ENCODE data around the gene KRT81. TPM values are rescaled to one million over a fixed set of nuclear protein-coding genes. Genes with fewer than 3 reads are reported as not detected.
"Not testable (repeated sequence)": the region's sequence is repeated elsewhere in the genome, so short reads cannot be mapped to it uniquely, and the experiment has no call there.

Gene KRT81
- total RNA-seq, 1 donor from 2014 or later, result not detected

DNA sequence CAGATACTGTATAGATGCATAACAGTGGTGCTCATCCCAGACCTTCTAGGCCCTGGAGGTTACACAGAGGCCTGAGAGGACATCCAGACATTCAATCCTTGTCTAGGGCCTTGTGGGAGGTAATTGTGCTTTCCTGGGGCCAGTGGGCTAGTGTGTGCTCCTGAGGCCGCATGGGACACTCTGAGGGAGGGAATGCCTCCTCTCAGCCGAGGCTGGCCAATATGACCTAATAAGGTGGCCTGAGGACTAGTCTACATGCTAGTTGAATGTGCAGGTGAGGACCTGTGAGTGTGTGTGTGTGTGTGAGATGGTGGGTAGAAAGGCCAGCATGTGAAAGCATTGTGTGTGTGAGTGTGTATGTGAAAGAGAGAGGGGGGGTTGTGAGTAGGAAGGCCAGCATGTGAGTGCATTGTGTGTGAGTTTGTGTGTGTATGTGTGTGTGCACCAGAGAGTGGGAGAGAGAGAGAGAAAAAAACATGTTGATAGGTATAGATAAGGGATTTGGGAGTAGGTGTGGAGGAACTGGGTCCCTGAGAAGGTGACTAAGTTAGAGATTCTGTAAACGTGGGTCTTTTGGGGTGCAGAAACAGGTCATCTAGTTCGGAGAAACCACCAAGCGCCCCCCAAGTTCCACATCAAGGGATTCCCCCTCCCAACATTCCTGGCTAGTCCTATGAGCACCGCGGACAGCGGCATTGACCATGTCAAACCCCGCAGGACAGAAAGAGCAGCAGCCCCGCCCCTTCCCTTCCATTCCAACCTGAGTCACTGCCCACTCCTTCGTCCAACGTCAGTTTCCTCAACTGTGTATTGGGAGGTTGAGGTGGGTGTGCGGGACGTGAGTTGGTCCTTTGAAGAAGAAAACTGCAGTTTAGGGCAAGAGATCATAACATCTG, 9.7 kb upstream of the KRT81 start:
- Mint-ChIP-seq H3K4me3 (no peak overlapping the region), H3K27me3 (ENCODE audit: insufficient read depth) (peaks cover 36% of the 10 kb centered on the region), H3K4me1 (ENCODE audit: low read depth) (peaks cover 12% of the 10 kb centered on the region), H3K27ac (no peak overlapping the region), H3K36me3 (ENCODE audit: low read depth) (peaks cover 2% of the 10 kb centered on the region), H3K9me3 (no peaks in the 10 kb centered on the region)
- intact Hi-C loops (cut with micrococcal nuclease), result no loop called here
- DNase-seq (ENCODE audit: low spot score), result no peak

DNA sequence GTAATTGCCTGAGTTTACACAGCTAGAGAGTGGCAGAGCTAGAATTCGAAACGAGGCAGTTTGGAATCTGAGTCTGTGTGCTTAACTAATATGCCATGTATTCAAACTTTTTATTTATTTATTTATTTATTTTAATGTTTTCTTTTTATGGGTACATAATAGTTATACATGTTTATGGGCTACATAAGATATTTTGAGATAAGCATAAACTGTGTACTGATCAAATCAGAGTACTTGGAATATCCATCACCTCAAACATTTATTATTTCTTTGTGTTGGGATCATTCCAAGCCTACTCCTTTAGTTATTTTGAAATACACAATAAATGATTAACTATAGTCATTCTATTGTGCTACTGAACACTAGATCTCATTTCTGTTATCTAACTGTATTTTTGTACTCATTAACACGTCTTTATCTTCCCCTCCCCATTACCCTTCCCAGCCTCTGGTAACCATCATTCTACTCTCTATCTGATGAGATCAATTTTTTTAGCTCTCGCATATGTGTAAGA, 7.4 kb upstream of the KRT81 start:
- DNase-seq (ENCODE audit: low spot score), result no peak
- Mint-ChIP-seq H3K27me3 (ENCODE audit: insufficient read depth) (peaks cover 33% of the 10 kb centered on the region), H3K4me1 (ENCODE audit: low read depth) (no peaks in the 10 kb centered on the region), H3K27ac (no peak overlapping the region), H3K4me3 (no peak overlapping the region), H3K9me3 (no peaks in the 10 kb centered on the region), H3K36me3 (ENCODE audit: low read depth) (no peaks in the 10 kb centered on the region)
- intact Hi-C loops (cut with micrococcal nuclease), result no loop called here

DNA sequence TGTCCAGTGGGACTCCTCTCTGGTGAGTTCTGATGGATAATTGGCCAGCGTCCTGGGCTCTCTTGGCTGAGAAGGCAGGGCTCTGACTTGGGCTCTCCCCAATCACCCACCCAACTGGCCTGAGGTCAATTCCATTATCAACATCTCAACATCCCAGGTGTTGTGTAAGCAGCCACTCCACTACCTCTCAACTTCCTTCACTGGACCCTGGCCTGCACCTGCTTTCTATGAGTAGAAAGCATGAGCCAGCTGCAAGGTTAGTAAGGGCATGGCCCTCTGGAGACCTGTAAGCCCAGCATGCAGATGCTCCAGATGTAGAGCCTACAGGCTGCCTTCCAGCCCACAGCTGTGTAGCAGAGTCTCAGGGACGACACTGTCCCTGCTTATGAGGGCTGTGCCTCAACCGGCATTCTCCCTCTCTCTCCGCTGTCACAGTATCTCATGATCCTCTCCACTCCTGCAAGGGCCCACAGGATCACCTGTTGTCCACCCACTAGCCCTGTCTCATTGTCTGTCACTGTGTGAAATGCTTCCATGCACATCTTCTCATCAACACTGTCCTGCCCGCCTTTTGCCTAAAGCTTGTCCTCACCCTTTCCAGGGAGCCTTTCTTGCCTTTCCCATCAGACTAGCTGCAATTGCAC, 5.4 kb upstream of the KRT81 start:
- no peak overlapping the region for H3K4me3 Mint-ChIP-seq
- H3K27ac Mint-ChIP-seq, result no peak overlapping the region
- intact Hi-C loops (cut with micrococcal nuclease), result no loop called here
- H3K27me3 Mint-ChIP-seq (ENCODE audit: insufficient read depth), result peaks cover 46% of the 10 kb centered on the region
- H3K36me3 Mint-ChIP-seq (ENCODE audit: low read depth), result no peaks in the 10 kb centered on the region
- no peaks in the 10 kb centered on the region for H3K9me3 Mint-ChIP-seq
- DNase-seq (ENCODE audit: low spot score), result no peak
- no peaks in the 10 kb centered on the region for H3K4me1 Mint-ChIP-seq (ENCODE audit: low read depth)

DNA sequence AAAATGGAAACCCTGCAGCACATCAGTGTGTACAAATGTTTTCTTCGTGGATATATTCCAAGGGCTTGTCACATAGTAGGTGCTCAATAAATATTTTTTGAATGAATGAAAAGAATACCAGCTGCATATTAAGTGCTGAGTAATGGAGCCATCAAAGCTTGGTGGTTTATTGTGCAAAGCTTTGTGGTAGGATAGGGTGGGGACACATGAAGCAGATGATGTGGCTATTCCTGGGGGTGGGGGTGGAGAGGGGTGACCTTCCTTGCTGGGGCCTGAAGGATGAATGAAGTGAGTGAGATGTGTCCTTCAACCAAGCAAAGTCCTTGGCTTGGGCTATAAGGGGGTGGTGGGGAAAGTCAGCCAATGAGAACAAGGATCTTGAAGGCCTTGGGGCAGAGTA, 4.3 kb upstream of the KRT81 start:
- Mint-ChIP-seq H3K9me3 (no peaks in the 10 kb centered on the region), H3K4me1 (ENCODE audit: low read depth) (no peaks in the 10 kb centered on the region), H3K36me3 (ENCODE audit: low read depth) (no peaks in the 10 kb centered on the region), H3K4me3 (no peak overlapping the region), H3K27ac (no peak overlapping the region), H3K27me3 (ENCODE audit: insufficient read depth) (peaks cover 50% of the 10 kb centered on the region)
- no peak for DNase-seq (ENCODE audit: low spot score)
- intact Hi-C loops (cut with micrococcal nuclease), result no loop called here

DNA sequence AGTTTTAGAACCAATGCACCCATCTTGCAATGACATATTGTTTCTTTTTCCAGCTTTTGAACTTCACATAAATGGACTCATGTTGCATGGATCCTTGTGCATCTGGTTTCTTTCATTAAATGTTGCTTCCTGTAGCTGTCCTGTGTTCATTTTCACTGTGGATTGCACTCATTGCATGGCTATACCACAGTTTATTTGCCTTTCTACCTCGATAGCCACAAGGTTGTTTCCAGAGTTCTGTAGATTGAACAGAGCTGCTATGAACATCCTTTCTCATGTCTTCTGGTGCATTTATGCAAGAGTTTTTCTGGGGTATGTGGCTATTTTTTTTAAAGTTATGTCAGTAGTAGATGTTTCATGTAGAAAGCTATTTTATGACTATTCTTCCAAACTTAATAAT, 3.5 kb upstream of the KRT81 start:
- H3K4me1 Mint-ChIP-seq (ENCODE audit: low read depth), result no peaks in the 10 kb centered on the region
- no peak overlapping the region for H3K27ac Mint-ChIP-seq
- H3K27me3 Mint-ChIP-seq (ENCODE audit: insufficient read depth), result peaks cover 45% of the 10 kb centered on the region
- no peak for DNase-seq (ENCODE audit: low spot score)
- H3K36me3 Mint-ChIP-seq (ENCODE audit: low read depth), result no peaks in the 10 kb centered on the region
- no peak overlapping the region for H3K4me3 Mint-ChIP-seq
- H3K9me3 Mint-ChIP-seq, result no peaks in the 10 kb centered on the region
- intact Hi-C loops (cut with micrococcal nuclease), result no loop called here

DNA sequence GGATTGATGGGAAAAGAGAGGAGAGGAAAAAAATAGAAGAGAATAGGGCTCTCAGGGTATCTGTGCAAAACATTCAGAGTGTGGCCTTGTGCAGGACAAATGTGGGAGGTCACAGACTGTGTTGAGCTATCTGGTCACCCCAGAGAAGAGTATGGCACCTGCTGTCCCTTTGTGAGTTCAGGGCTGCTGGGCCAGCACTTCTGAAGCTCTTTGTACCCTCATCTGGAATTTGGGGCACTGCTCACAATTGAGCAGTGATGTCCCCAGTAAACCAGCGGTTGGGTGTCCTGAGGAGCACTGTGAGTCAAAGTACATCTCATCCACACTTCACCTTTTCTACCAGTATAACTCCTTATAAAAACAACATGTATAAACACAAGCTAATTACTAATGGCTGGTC, 2.6 kb upstream of the KRT81 start:
- Mint-ChIP-seq H3K27ac (no peak overlapping the region), H3K27me3 (ENCODE audit: insufficient read depth) (peaks cover 39% of the 10 kb centered on the region), H3K4me3 (no peak overlapping the region), H3K4me1 (ENCODE audit: low read depth) (no peaks in the 10 kb centered on the region), H3K9me3 (no peaks in the 10 kb centered on the region), H3K36me3 (ENCODE audit: low read depth) (no peaks in the 10 kb centered on the region)
- no peak for DNase-seq (ENCODE audit: low spot score)
- intact Hi-C loops (cut with micrococcal nuclease), result no loop called here

DNA sequence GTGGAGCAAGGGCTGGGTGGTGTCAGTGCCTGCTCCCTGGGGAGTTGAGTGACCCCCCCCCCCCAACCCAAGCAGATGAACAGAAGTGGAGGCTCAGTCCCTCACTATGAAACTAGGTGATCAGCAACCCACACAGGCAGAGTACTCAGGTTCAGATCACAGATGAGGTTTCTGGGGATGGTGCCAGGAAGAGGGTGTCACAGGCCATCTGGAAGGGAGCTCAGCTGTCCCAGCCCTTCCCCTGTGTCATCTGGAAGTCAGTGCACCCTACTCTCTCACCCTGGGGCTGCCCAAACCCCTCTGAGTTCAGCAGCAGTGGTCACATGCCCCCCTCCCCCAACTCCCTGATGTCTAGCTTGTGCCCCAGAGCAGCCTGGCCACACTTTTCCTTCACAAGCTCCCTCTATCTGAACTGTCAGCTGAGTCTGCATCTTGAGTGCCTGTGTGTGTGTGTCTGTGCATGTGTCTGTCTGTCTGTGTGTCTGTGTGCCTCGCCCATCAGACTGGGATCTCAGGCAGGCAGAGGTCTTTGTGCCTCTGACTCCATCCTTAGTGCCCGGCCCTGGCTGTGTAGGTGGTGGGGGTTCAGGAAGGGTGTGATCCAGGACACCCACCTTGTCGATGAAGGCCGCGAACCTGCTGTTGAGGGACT, 725 bp downstream of the KRT81 start:
- H3K9me3 Mint-ChIP-seq; H3K4me1 Mint-ChIP-seq (ENCODE audit: low read depth); H3K27ac Mint-ChIP-seq; H3K4me3 Mint-ChIP-seq; intact Hi-C loops (cut with micrococcal nuclease); H3K36me3 Mint-ChIP-seq (ENCODE audit: low read depth); DNase-seq (ENCODE audit: low spot score): not testable (repeated sequence)
- peaks cover 29% of the 10 kb centered on the region for H3K27me3 Mint-ChIP-seq (ENCODE audit: insufficient read depth)

DNA sequence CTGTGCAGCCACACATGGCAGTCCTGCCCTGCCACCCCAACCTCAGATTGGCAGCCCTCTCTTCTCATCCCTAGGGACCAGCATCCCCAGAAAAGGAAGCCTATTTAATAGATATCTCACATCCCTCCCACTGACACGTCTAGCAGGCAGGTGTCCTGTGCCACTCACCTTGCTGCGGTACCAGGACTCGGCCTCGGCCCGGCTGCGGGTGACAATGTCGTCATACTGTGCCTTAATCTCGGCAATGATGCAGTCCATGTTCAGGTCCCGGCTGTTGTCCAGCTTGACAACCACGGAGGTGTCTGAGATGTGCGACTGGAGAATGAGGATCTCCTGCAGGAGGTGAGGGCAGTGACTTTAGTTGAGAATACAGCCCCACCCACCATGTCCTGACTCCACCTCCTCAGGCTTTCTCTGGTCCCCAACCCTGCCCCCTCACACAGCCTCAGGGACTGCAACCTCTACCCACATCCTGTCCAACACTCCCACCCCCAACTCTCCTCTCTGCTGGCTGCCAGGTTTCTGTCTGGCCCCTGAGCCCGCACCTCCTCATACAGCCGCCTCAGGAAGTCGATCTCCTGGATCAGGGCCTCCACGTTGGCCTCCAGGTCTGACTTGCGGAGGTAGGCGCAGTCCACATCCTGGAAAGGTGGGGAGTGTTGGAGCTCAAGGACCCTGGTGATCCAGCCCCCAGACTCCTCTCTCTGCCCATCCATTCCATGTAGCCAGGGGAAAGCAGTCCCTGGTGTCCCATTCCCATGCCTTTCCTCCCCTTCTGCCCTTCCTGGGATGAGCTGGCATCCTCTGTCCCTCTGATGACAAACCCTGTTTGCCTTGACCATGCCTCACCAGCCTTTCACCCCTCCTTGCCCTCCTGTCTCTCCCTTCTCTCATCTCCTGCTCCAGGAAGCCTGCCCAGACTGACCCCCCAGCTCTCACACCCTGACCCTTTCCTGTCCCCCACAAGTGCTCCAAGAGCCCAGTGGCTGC, 3.2 kb downstream of the KRT81 start:
- intact Hi-C loops (cut with micrococcal nuclease); H3K9me3 Mint-ChIP-seq; H3K27ac Mint-ChIP-seq; H3K4me1 Mint-ChIP-seq (ENCODE audit: low read depth); H3K36me3 Mint-ChIP-seq (ENCODE audit: low read depth); DNase-seq (ENCODE audit: low spot score); H3K4me3 Mint-ChIP-seq: not testable (repeated sequence)
- H3K27me3 Mint-ChIP-seq (ENCODE audit: insufficient read depth), result peaks cover 17% of the 10 kb centered on the region

DNA sequence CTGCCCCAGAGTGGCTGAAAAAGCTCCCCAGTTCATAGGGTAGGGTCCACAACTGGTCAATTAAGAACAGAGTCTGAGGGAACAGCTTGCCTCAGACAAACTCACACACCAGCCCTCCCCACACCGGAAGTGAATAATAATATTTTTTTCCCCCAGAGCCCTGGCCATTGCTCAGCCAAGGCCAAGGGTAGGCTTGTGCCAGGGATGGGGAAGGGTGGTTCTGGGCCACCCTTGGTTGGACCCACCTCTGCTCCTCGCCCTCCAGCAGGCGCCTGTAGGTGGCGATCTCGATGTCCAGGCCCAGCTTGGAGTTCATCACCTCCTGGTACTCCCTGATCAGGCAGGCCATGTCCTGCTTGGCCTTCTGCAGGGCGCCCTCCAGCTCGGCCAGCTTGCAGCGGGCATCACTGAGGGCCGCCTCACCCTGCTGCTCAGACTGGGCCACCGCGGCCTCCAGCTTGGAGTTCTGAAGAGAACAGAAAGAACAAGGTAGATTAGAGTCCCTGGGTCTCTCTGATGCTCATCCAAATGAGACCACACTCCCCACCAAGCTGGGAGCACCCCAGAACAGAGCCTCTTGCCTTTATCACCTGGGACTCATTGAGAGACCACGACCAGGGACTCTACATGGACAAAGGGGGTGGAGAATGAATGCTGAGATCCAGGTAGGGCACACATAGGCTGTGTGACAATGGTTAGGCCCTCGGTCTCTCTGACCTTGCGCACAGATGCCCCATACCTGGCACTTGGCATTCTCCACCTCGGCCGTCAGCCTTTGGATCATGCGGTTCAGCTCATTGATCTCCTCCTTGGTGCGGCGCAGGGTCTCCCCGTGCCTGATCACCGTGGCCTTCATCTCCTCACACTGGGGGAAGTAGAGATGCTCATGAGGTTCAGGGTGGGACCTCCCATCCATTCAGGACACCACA, 4.2 kb downstream of the KRT81 start:
- H3K4me3 Mint-ChIP-seq; H3K36me3 Mint-ChIP-seq (ENCODE audit: low read depth); intact Hi-C loops (cut with micrococcal nuclease); DNase-seq (ENCODE audit: low spot score); H3K27ac Mint-ChIP-seq; H3K4me1 Mint-ChIP-seq (ENCODE audit: low read depth); H3K9me3 Mint-ChIP-seq: not testable (repeated sequence)
- H3K27me3 Mint-ChIP-seq (ENCODE audit: insufficient read depth), result peaks cover 12% of the 10 kb centered on the region

DNA sequence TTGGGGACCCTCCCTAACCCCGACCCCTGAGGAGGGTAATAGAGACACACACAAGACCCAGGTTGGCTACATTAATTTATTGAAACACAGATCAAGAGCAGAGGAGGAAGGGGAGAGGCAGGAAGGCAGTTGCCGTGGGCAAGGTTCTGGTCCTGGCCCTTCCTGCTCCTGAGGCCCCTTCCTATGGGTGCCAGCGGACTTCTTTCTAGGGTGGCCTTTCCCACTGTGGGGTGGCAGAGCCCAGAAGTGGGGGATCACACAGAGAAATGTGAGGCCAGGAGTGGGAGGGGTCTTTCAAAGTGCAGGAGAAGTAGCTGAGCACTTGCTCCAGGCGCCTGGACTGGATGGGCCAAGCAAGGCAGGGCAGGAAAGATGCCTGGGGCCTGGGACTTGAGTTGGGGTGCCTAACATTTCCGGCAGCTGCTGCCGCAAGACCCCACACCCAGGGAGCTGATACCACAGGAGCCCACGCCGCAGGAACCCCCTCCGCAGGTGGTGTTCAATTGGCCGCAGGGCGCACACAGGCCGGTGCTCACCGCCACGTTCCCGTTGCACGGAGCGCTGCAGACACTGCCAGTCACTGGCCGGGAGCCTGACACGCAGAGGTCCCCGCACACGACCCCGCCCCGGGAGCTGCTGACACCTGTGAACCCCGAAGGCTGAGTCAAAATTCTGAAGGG, 5.3 kb downstream of the KRT81 start:
- no peak for DNase-seq (ENCODE audit: low spot score)
- Mint-ChIP-seq H3K4me1 (ENCODE audit: low read depth) (peaks cover 9% of the 10 kb centered on the region), H3K27me3 (ENCODE audit: insufficient read depth) (peaks cover 6% of the 10 kb centered on the region), H3K9me3 (no peaks in the 10 kb centered on the region), H3K27ac (no peak overlapping the region), H3K36me3 (ENCODE audit: low read depth) (no peaks in the 10 kb centered on the region), H3K4me3 (no peak overlapping the region)
- intact Hi-C loops (cut with micrococcal nuclease), result no loop called here

DNA sequence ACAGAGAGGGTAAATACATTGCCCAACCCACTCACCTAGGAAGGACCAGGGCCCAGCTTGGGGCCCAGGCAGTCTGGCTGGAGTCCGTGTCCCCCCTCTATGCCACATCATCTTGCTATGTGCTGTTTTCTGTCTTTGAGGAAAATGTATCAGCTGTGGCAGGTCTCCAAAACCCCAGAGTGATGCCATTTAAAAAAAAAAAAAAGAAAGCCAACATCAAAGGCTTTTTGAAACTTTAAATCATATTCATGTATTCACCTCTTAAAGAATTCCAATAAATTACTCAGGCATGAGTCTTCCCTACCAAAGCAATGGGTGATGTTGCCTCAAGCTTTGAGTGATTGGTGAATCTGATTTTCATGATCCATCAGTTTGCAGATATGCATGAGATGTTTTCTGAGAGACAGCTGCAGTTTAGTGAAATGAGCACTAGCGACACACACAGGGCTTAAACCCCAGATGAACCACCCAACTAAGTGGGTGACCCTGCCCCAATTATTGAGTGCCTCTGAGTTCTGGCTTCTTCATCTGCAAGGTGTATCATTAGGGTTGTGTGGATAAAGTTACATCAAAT, 6.1 kb downstream of the KRT81 start:
- no peaks in the 10 kb centered on the region for H3K9me3 Mint-ChIP-seq
- H3K36me3 Mint-ChIP-seq (ENCODE audit: low read depth), result no peaks in the 10 kb centered on the region
- no peak overlapping the region for H3K4me3 Mint-ChIP-seq
- peaks cover 9% of the 10 kb centered on the region for H3K4me1 Mint-ChIP-seq (ENCODE audit: low read depth)
- H3K27me3 Mint-ChIP-seq (ENCODE audit: insufficient read depth), result peaks cover 6% of the 10 kb centered on the region
- intact Hi-C loops (cut with micrococcal nuclease), result no loop called here
- DNase-seq (ENCODE audit: low spot score), result no peak
- no peak overlapping the region for H3K27ac Mint-ChIP-seq
